Loucy (cell line): ENCODE results near the gene TNPO1.
A peak's percentile ranks its signal among the peaks of the same experiment; 100 is the strongest.

Experiments used
- H2AFZ ChIP-seq: fragments of 200-600 bp; sonication (generic); 2 replicates; pipeline ENCODE4 v1.6.0; 2016; ENCODE audit warnings: antibody characterized with exemption, mild to moderate bottlenecking, low read length, moderate library complexity
- H3F3A ChIP-seq: fragments of 200-600 bp; 2 replicates; pipeline ENCODE4 v1.6.0; 2016; ENCODE audit warnings: antibody characterized with exemption, low read depth, mild to moderate bottlenecking
- H3K27me3 ChIP-seq: fragments of 200-600 bp; sonication (generic); 2 replicates; pipeline ENCODE4 v1.6.1; 2014; ENCODE audit warnings: low read length, mild to moderate bottlenecking; ENCODE audit not compliant: insufficient read depth, poor library complexity, severe bottlenecking
- H3K36me3 ChIP-seq: fragments of 200-600 bp; sonication (generic); 2 replicates; pipeline ENCODE4 v1.6.1; 2016; ENCODE audit warnings: low read length; ENCODE audit not compliant: insufficient read depth
- H3K4me1 ChIP-seq: fragments of 200-600 bp; sonication (generic); 2 replicates; pipeline ENCODE4 v1.5.1; 2014; ENCODE audit warnings: low read length, mild to moderate bottlenecking; ENCODE audit not compliant: insufficient read depth, poor library complexity, severe bottlenecking
- H3K4me2 ChIP-seq: fragments of 200-600 bp; sonication (generic); 2 replicates; pipeline ENCODE4 v1.6.0; 2014; ENCODE audit warnings: antibody characterized with exemption, low read length, low read depth, mild to moderate bottlenecking; ENCODE audit not compliant: poor library complexity, severe bottlenecking
- H3K4me3 ChIP-seq: fragments of 200-600 bp; sonication (generic); 2 replicates; pipeline ENCODE4 v1.5.1; 2014; ENCODE audit warnings: low read length, mild to moderate bottlenecking, mixed read lengths; ENCODE audit not compliant: poor library complexity, severe bottlenecking
- H3K79me2 ChIP-seq: fragments of 200-600 bp; sonication (generic); 2 replicates; pipeline ENCODE4 v1.6.1; 2014; ENCODE audit warnings: low read length; ENCODE audit not compliant: insufficient read depth
- H3K9ac ChIP-seq: fragments of 200-600 bp; sonication (generic); 2 replicates; pipeline ENCODE4 v1.6.0; 2014; ENCODE audit warnings: mild to moderate bottlenecking, low read depth, low read length, moderate library complexity; ENCODE audit not compliant: poor library complexity, severe bottlenecking
- H3K9me2 ChIP-seq: fragments of 200-600 bp; sonication (generic); replicated peaks from 2 replicates; pipeline ENCODE4 v1.6.1; 2016; ENCODE audit warnings: low read depth, low read length, mixed read lengths
- H3K9me3 ChIP-seq: fragments of 200-600 bp; sonication (generic); 2 replicates; pipeline ENCODE4 v1.6.1; 2014; ENCODE audit warnings: mild to moderate bottlenecking, antibody characterized with exemption, low read length, low read depth; ENCODE audit not compliant: insufficient read depth
- H4K20me1 ChIP-seq: fragments of 200-600 bp; sonication (generic); 2 replicates; pipeline ENCODE4 v1.6.0; 2014; ENCODE audit warnings: antibody characterized with exemption, low read length, mild to moderate bottlenecking; ENCODE audit not compliant: insufficient read depth, poor library complexity, severe bottlenecking
- CTCF ChIP-seq: fragments of 200-600 bp; sonication (generic); conservative IDR thresholded peaks from 2 replicates; pipeline ENCODE4 v1.5.1; 2014; ENCODE audit warnings: mild to moderate bottlenecking, antibody characterized with exemption, low read length
- EZH2phosphoT487 ChIP-seq: fragments of 200-600 bp; IDR thresholded peaks from 2 replicates; pipeline ENCODE4 v1.6.1; 2018; ENCODE audit warnings: antibody characterized with exemption, mild to moderate bottlenecking, moderate library complexity, borderline replicate concordance

TNPO1 gene

GRCh38 chr5:72908664-72909063 lies 92.2 kb downstream of the TNPO1 start:
- Histone ChIP-seq H3K79me2 (no peaks in the 10 kb centered on the region), H3K9me2 (no peaks in the 10 kb centered on the region), H3K4me3 (no peak overlapping the region)

GRCh38 chr5:72917371-72917776 lies 100.9 kb downstream of the TNPO1 start:
- no peak overlapping the region for H2AFZ ChIP-seq
- H3K4me1 ChIP-seq = no peaks in the 10 kb centered on the region
- no peaks in the 10 kb centered on the region for H3F3A ChIP-seq
- H3K4me3 ChIP-seq = no peak overlapping the region
- no peak overlapping the region for H3K9ac ChIP-seq
- no peaks in the 10 kb centered on the region for H3K36me3 ChIP-seq
- no peaks in the 10 kb centered on the region for H3K79me2 ChIP-seq
- H3K9me2 ChIP-seq = no peaks in the 10 kb centered on the region
- no peaks in the 10 kb centered on the region for H3K9me3 ChIP-seq
- H4K20me1 ChIP-seq = no peaks in the 10 kb centered on the region
- TF ChIP-seq EZH2phosphoT487 (no peak), CTCF (no peak)
- H3K4me2 ChIP-seq = no peak overlapping the region
- H3K27me3 ChIP-seq = no peaks in the 10 kb centered on the region

More at GRCh38 chr5:72908664-72909063, 92.2 kb downstream of the TNPO1 start:
- Histone ChIP-seq H3K4me1 (no peaks in the 10 kb centered on the region), H3F3A (no peaks in the 10 kb centered on the region), H4K20me1 (no peaks in the 10 kb centered on the region), H3K4me2 (no peak overlapping the region), H2AFZ (no peak overlapping the region), H3K27me3 (no peaks in the 10 kb centered on the region), H3K36me3 (peaks cover 58% of the 10 kb centered on the region), H3K9ac (no peak overlapping the region), H3K9me3 (no peaks in the 10 kb centered on the region)
- no peak for TF ChIP-seq EZH2phosphoT487
- TF ChIP-seq CTCF = no peak

- no peak overlapping the region for H3K4me2 ChIP-seq
Observed at GRCh38 chr5:72920690-72921502, 104.4 kb downstream of the TNPO1 start.

More at GRCh38 chr5:72920690-72921502, 104.4 kb downstream of the TNPO1 start:
- Histone ChIP-seq H3K36me3 (no peaks in the 10 kb centered on the region), H3K27me3 (no peaks in the 10 kb centered on the region), H3K79me2 (no peaks in the 10 kb centered on the region), H2AFZ (no peak overlapping the region), H3K9me2 (no peaks in the 10 kb centered on the region), H3K9ac (no peak overlapping the region), H3K4me1 (no peaks in the 10 kb centered on the region), H3K9me3 (no peaks in the 10 kb centered on the region), H3K4me3 (no peak overlapping the region), H4K20me1 (no peaks in the 10 kb centered on the region), H3F3A (no peaks in the 10 kb centered on the region)
- TF ChIP-seq EZH2phosphoT487 (no peak), CTCF (peak; percentile 65)
